ENCODE results near the gene COL4A6. TPM values are rescaled to one million over a fixed set of nuclear protein-coding genes. Genes with fewer than 3 reads are reported as not detected.

COL4A6 gene
- total and polyA plus RNA-seq, 2 of the 8 experiments (the other 6 are each of a cell fraction or from before 2014, with no cell fraction given), result 5.9 to 11.8 TPM

DNA sequence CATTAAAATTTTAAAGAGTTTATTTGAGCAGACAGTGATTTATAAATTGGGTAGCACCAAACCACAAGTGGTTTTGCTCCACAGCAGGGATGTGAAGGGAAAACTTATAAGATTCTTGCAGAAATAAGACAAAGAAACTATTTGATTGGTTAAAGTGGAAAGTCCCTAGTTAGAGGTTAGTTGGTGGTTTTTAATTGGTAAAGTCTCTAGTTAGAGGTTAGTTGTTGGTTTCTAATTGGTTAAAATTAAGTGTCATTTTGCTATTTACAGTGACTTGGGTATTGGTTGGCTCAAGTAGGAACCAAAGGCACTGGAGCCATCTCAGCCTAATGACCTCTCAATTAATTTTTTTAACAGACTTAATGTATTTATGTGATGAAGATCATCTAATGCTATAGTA lies 323.7 kb downstream of the COL4A6 start:
- no peak overlapping the region for H2BK12ac ChIP-seq (ENCODE audit: low read depth, low read length)
- no peak overlapping the region for H3K23ac ChIP-seq (ENCODE audit: insufficient read length)
- H3K9me3 ChIP-seq (ENCODE audit: insufficient read depth in 2 of 2, low read depth in 1 of 2, low read length in 1 of 2), result no peaks in the 10 kb centered on the region
- FAIRE-seq, result no peak
- H3K18ac ChIP-seq (ENCODE audit: extremely low read depth, low read length), result no peak overlapping the region
- no peak overlapping the region for H2BK20ac ChIP-seq (ENCODE audit: low read length)
- no peak overlapping the region for H4K91ac ChIP-seq (replicated peaks; ENCODE audit: insufficient read length, low read length)
- no peak overlapping the region for H3K4me3 ChIP-seq (ENCODE audit: extremely low read depth in 1 of 4, insufficient read depth in 2 of 4, low read depth in 3 of 4, low read length in 4 of 4)
- no peaks in the 10 kb centered on the region for H3K4me1 ChIP-seq (replicated peaks in 1 of 4; ENCODE audit: control insufficient read depth in 3 of 4, insufficient read depth in 4 of 4, low read length in 3 of 4)
- no peak overlapping the region for H3K4me2 ChIP-seq (ENCODE audit: insufficient read depth in 1 of 2, low read depth in 2 of 2, low read length in 2 of 2)
- no peak overlapping the region for H4K5ac ChIP-seq (ENCODE audit: insufficient read length, low read depth, low read length)
- no peaks in the 10 kb centered on the region for H3K79me1 ChIP-seq (ENCODE audit: low read depth, low read length)
- no peak overlapping the region for H2AFZ ChIP-seq (ENCODE audit: low read length)
- no peak overlapping the region for H2BK5ac ChIP-seq (ENCODE audit: low read depth, low read length)
- TF ChIP-seq CBX5 (IDR thresholded peaks at IDR 0.05; ENCODE audit: low read depth, low read length) (no peak), KDM1A (IDR thresholded peaks at IDR 0.05; ENCODE audit: borderline replicate concordance, low read length) (no peak)
- no peaks in the 10 kb centered on the region for H4K20me1 ChIP-seq (replicated peaks in 1 of 2; ENCODE audit: control insufficient read depth in 1 of 2, insufficient read depth in 2 of 2, low read length in 2 of 2)
- no peak overlapping the region for H2BK15ac ChIP-seq (ENCODE audit: low read length)
- H2BK120ac ChIP-seq (replicated peaks; ENCODE audit: low read depth, low read length), result no peak overlapping the region
- H3K14ac ChIP-seq (ENCODE audit: insufficient read length), result no peak overlapping the region
- POLR2A ChIA-PET (ENCODE audit: partially characterized antibody), result no interaction called here
- no peak overlapping the region for H3K27ac ChIP-seq (ENCODE audit: low read depth, low read length)
- no peak overlapping the region for H3K56ac ChIP-seq (replicated peaks; ENCODE audit: insufficient read length, low read depth, low read length)
- H3K9ac ChIP-seq (replicated peaks in 1 of 4; ENCODE audit: extremely low read depth in 1 of 4, low read depth in 3 of 4, low read length in 3 of 4), result no peak overlapping the region
- no peak overlapping the region for H4K8ac ChIP-seq (ENCODE audit: extremely low read depth, insufficient read depth, low read length)
- no peaks in the 10 kb centered on the region for H3K27me3 ChIP-seq (replicated peaks in 1 of 4; ENCODE audit: control insufficient read depth in 3 of 4, extremely low read depth in 1 of 4, insufficient read depth in 3 of 4, low read length in 3 of 4)
- no peaks in the 10 kb centered on the region for H3K23me2 ChIP-seq (ENCODE audit: low read depth, low read length)
- no peak overlapping the region for H2AK5ac ChIP-seq (ENCODE audit: low read depth, low read length)
- H3K79me2 ChIP-seq (ENCODE audit: control insufficient read depth in 1 of 2, insufficient read depth in 2 of 2, low read length in 2 of 2), result no peaks in the 10 kb centered on the region
- DNase-seq (ENCODE audit: low read depth in 1 of 2, low spot score in 2 of 2), result no peak
- H3K4ac ChIP-seq (replicated peaks; ENCODE audit: insufficient read length, low read depth, low read length), result no peak overlapping the region
- no peaks in the 10 kb centered on the region for H3K36me3 ChIP-seq (ENCODE audit: control insufficient read depth in 2 of 4, insufficient read depth in 4 of 4, low read length in 3 of 4)
- CTCF ChIA-PET (ENCODE audit: partially characterized antibody), result no interaction called here

Other genes with a start within 250 kb of the COL4A6 start
- 22.9 and 24.9 TPM in 2 replicates for gene COL4A5, start 1.4 kb upstream of the COL4A6 start, total RNA-seq (2021; fragmentation: NEBNext Ultra II Directional; extraction: Animal tissue kit (Norgen Biotek cat#: 25700))
- gene COL4A5, start 1.4 kb upstream of the COL4A6 start, polyA plus RNA-seq (2011; rRNA removed), result 30.2 and 30.3 TPM in 2 replicates

Data from H1 (cell line).